ENCODE results near the gene SUB1.
A peak's percentile ranks its signal among the peaks of the same experiment; 100 is the strongest.
"Not testable (repeated sequence)": the region's sequence is repeated elsewhere in the genome, so short reads cannot be mapped to it uniquely, and the experiment has no call there.

The SUB1 gene

DNA sequence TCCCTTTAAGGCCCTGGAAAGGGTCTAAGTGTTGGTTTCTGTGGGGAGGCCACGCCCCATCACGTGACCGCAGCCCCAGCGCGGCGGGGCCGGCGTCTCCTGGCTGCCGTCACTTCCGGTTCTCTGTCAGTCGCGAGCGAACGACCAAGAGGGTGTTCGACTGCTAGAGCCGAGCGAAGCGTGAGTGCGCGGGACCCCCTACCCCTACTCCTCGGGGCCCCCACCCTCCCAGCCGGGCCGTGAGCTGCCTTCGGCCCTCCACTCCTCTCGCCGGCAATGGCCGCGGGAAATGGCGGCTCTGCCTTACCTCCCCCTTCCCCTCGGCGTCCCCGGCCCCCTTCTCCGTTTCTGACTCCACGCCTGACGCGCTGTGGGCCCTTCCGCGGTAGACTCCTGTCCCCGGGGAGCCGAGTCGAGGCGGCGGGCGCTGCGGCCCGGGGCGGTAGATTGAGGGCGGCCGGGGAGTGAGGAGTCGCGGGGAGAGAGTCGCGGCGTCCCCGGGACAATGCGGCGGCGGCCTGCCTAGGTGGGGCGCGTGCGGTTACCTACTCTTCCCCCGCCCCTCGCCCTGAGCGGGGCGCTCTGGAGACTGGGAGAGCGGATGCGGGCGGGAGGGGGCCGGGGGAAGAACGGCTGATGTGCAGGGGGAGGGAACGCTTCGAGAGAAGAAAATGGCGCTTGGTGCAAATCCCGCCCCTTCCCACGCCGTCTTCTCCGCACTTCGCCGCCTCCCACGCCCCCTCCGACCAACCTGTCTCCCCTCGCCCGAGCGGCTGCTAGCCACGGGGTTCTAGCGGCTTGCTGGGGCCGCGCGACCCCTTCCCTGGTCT, at the start of gene SUB1:
TSS of gene SUB1 (plus strand) at position 112 of the 830 bp plus-strand sequence. CDS start 2,956 bp downstream, outside the sequence.
- peak; percentile 95 for DNase-seq

DNA sequence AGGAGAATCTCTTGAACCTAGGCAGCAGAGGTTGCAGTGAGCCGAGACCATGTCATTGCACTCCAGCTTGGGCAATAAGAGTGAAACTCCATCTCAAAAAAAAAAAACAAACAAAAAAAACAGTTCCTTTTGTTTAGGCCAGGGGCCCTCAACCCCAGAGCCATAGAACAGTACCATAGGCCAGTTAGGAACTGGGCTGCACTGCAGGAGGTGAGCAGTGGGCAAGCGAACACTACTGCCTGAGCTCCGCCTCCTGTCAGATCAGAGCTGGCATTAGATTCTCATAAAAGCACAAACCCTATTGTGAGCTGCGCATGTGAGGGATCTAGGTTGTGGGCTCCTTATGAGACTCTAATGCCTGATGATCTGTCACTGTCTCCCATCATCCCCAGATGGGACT, 49.1 kb upstream of the SUB1 start:
- DNase-seq, result no peak

DNA sequence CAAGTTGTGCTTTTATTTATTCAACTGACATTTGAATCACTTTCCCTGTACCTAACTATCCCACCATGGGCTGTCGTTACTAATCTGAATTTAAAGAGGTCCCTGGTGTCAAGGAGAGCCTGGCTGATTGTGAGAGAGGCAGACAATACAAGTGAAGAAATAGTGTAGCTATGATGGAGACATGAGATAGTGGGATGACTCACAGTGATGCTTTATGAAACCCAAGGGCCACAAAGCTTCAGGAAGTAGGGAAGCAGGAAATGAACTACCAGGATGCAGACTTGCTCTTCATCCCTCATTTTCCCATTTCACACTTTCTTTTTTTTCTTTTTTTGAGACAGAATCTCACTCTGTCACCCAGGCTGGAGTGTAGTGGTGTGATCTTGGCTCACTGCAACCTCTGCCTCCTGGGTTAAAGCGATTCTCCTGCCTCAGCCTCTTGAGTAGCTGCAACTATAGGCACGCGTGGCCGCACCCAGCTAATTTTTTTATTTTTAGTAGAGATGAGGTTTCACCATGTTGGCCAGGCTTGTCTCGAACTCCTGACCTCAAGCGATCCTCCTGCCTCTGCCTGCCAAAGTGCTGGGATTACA, 47.8 kb upstream of the SUB1 start:
- peak; percentile 77 for DNase-seq

DNA sequence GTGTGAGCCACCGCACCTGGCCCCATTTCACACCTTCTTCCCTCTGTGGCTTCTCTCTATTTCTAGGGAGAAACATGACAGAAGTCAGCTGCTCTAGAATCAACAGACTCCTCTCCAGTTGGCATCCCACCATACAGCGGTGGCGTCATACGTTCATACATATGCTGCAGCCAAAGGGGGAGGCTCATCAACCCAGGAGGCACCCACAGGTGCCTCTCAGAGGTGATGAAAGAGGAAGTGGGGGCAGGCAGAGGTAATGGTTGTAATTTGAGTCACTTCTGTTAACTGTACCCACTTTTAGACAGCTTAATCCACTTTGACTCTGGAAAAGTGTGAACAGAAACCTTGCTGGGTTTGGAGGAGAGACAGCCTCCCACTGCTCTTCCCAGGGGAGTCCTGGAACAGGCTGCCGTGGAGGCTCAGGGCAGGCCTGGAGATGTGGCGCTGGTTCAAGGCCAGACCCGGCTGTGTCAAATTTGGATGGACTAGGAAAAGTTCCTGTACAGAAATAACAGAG, 47.3 kb upstream of the SUB1 start:
- peak; percentile 83 for DNase-seq

DNA sequence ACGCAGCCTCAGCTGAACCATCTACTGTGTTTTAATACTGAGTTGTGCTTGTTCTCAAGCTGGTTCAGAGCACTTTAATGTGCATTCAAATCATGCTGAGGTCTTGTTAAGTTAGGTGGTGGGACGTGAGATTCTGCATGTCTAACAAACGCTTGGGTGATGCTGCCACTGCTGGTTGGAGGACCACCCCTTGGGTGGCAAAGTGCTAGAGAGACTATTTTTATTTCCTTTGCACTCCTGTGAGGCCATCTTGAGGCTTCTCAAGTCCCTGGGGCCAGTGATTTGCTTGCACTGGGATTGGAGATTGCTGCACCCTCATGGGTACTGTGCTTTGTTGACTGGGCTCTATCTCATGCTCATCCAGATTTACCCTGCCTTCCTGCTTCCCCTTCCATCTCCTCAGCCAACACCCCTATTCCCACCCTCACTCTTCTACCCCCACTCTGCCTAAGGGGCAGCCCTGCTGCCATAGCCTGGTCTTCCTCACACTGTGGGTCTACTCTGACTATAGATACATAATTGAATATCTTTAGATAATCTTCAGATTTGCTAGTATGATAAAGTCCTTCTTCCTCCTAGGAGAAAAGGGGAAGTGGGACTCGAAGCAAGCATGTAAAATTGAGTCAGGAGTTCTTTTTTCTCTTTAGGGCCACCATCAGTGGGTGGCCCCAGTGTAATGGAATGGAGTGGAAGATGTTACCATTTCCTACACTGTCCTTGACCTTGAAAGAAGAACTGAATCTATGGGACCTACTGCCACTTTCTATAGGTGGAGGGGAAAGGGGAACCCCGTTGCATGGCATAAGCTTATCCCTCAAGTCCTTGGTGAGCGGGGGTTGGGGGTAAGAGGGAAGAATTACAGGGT, 45.1 kb upstream of the SUB1 start:
- no peak for DNase-seq

DNA sequence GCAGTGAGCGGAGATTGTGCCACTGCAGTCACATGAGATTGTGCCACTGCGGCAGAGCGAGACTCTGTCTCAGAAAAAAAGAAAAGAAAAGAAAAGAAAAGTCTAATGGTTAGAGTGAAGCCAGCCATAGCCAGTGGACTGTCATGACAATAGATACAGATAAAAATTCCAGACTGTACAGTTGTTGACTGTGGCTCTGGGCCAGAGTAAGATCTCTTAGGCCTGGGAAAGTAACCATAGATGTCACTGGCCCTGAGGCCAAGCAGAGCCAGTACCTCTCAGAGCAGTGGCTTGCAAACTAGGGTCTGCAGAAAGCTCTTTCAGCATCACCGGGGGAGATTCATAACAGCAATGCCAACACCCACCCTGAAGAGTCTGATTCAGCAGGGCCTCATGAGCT, 44.1 kb upstream of the SUB1 start:
- DNase-seq, result no peak

DNA sequence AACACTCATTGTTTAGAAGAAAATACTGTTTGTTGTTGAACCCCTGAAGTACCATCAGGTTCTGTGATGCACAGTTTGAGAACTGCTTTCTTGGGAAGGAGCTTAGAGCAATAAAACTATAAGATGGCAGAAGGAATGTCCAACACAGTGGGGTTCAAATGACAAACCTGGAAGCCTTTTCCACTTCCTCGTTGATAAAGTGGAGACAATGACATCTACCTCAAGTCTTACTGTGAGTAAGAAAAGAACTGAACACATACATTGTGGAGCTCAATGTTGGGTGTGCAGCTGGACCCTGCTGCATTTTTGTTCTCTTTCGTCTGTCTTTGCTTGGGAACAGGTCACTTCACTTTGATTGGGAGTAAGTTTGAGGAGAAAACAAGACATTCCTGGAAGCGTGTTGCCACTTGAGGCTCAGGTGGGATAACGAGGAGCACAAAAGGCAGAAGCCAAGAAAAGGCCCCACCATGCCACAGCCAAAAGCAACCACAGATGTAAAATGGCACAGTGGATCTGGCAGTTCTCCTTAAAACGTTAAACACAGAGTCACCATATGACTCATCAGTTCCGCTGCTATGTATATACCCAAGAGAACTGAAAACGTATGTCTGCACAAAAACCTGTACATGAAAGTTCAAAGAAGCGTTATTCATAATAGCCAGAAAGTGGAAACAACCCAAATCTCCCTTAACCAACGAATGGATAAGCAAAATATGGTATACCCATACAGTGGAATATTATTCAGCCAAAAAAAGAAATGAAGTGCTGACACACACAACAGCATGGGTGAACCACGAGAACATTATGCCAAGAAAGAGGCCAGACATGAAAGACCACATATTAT, 42.9 kb upstream of the SUB1 start:
- peak; percentile 92 for DNase-seq

DNA sequence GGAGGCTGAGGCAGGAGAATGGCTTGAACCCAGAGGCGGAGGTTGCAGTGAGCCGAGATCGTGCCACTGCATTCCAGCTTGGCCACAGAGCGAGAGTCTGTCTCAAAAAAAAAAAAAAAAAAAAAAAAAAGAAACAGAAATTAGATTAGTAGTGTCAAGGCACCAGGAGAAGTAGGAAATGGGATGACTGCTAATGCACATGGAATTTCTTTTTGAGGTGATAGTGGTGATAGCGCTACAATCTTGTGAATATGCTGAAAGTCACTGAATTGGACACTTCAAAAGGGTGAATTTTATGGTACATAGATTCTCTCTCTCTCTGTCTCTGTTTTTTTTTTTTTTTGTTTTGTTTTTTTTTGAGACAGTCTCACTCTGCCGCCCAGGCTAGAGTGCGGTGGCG, 42.1 kb upstream of the SUB1 start:
- DNase-seq, result no peak

DNA sequence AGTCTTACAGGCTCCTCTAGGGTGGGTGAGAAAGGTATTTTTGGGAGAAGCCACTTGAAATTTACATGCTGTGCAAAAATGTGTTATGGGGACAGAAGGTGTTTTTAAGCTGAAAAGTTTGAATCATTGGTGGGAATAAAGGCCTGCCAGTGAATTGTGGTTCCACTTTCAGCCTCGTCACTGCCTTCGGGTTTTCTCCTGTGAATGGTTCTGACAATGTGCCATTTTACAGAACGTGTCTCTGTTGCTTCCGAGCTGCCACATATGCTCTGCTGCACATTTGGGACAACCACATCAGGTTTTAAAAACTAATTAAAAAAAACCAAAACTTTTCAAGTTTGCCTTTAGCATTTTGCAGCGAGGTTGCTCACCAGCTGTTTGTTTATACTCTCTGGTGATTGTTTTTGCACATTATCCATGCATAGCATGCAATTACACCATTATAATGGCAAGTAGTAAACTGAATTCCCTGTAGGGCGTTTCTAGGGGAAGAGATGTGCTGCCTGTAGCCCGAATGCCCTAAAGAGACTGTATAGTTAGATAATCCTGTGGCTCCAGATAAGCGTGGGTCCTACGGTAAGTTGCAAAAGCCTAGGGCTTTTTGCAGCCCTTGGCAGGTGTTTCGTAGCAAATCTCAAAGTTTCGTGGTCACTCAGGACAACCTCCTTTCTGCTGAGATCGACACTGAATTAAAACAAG, 40.1 kb upstream of the SUB1 start:
- DNase-seq, result no peak

DNA sequence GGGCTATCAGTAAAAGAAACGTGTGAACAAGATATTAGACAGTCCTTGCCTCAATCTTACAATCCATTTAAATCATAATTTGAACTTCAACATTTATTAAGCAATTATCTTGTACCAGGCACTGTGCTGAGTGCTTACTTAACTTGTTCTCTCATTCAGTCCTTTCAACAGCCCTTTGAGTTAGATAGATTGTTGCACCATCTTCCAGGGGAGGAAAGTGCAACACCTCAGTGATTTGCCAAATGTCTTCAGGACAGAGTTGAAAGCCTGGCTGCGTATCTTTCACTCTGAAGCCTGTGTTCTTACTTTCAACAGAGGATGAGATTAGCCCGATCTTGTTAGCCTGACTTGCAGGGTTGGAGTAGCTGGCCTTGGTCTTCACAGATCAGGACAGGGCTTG, 34.2 kb upstream of the SUB1 start:
- no peak for DNase-seq

DNA sequence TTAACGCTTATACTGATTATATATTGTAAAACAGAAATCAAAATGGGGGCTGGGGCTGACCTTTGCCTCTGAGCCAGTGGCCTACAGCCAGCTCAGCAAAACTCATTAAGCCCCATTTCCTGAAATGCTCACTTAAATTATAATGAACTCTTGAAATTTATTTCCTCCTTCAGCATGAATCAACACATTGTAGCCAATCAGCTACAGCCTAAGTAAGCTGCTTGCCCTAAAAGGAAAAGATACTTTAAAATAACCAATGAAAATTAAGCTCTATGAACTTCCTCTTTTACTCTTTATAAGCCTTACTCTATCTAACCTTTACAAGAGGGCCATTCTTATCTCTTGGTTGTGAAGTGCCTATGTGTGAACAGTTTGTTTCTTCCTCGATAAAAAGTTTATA, 33.5 kb upstream of the SUB1 start:
- no peak for DNase-seq

DNA sequence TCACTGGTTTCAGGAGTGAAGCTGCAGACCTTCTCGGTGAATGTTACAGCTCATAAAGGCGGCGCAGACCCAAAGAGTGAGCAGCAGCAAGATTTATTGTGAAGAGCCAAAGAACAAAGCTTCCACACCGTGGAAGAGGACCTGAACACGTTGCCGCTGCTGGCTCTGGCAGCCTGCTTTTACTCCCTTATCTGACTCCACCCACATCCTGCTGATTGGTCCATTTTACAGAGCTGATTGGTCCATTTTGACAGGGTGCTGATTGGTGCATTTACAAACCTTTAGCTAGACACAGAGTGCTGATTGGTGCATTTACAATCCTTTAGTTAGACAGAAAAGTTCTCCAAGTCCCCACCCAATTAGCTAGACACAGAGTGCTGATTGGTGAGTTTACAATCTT, 32.9 kb upstream of the SUB1 start:
- not testable (repeated sequence) for DNase-seq

DNA sequence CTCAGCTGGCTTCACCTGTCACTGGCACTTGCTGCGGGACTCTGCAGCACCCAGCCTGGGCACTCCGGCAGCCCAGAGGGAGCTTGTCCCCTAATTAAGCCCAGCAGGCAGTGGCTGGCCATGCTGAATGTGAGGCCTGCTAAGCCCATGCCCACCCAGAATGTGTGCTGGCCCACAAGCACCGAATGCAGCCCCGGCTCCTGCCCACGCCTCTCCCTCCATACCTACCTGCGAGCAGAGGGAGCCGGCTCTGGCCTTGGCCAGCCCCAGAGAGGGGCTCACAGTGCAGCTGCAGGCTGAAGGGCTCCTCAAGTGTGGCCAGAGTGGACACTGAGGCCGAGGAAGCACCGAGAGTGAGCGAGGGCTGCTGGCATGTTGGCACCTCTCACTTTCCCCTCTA, 32.4 kb upstream of the SUB1 start:
- no peak for DNase-seq

DNA sequence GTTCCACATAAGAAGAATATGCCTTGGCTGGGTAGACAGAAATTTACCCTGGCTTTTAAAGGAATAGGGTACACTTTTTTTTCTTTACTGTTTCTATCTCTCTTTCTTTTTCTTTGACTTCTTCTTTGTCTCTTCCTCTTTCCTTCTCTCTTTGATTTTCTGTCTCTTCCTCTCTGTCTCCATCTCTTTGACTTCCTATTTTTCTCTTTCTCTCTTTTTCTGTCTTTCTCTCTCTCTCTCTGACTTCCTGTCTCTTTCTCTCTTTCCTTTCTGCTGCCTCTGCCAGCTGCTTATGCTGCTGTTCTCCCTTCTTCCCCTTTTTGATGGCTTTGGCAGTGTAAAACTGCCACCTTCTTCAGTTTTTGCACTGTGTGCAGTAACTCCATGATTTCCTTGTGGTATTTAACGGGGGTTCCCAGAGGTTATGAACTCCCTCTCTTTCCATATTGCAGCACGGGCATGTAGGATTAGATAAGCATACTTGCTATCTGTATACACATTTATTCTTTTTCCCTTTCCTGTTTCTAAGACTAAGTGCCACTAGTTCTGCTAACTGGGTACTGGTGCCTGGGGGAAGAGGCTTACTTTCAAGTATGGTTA, 31.1 kb upstream of the SUB1 start:
- DNase-seq, result not testable (repeated sequence)

DNA sequence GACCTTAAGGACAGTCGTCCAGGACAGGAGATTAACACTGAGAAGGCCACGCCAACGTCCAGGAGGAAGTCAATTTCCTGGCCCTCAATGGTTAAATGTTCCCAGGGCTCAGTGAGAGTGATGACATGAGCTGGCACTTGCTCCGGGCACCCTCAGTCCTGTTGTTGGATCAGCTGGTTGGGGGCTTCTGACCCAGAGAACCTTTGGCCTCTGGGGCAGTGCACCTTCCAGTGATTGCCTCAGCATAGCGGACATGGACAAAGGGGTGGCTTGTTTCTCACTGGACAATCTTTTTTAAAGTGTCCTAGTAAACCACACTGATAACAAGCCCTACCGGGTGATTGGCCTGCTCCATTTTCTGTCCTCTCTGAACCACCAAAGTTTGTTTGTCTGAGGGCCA, 28.8 kb upstream of the SUB1 start:
- DNase-seq, result not testable (repeated sequence)

DNA sequence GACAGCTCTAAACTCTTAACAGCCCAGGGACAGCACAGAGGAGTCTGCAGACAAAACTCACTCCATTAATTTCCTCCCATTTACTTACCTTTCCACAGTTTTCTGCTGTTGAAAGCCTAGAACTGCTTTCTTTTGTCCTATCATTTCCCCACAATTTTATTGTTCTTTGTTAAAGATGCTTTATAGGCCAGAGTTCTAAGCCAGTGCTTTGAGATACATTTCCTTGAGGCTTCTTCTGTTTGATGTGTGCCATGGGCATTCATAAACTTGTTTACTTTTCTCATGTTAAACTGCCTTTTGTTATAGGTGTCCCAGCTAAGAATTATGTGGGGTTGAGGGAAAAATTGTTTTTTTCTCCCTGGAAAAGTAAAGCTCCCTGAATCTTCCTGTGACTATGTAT, 25.9 kb upstream of the SUB1 start:
- DNase-seq, result no peak

DNA sequence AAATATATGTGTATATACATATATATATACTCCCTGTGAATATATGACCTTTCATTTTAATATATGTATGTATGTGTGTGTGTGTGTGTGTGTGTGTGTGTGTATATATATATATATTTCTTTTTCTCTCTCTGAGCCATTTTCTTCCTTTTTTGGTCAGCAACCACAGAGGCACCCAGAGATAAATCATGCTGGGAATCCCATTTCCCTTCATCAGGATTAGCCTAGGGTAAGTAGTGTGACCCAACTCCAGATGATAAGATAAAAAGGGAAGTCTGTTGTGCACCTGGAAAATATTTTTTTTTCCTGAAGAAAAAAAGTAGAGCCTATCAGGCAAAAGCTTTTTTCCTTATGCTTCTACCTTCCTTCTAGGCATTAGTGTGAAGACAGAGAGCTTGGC, 25.4 kb upstream of the SUB1 start:
- DNase-seq, result no peak

DNA sequence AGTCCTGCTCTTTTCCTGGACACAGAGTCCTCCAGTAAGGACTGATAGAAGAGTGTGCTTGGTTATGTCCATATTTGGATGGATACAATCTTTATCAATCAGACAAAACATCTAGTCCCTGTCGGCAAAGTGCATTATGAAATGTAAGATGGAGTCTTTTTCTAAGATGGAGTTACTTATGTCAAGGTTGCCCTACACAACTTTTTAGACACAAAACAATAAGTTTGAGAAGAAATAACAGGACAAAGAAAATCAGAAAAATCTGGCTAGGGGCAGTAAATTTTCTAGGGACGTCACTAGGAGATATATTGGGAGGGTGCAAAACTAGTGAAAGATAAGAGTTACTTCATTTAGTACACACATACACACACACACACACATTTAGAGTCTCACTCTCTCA, 23.3 kb upstream of the SUB1 start:
- DNase-seq, result no peak

DNA sequence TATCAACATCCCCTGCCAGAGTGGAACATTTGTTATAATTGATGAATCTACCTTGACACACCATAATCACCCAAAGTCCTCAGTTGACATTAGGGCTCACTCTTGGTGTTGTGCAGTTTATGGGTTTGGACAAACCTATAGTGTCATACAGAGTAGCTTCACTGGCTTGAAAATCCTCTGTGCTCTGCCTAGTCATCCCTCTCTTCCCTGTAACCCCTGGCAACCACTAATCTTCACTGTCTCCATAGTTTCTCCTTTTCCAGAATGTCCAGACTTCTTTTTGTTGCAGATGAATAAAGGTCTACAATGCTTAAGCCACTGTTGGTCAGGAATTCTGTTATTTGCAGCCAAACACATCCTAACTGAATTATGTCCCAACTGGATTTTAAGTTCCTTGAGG, 22.5 kb upstream of the SUB1 start:
- DNase-seq, result no peak

DNA sequence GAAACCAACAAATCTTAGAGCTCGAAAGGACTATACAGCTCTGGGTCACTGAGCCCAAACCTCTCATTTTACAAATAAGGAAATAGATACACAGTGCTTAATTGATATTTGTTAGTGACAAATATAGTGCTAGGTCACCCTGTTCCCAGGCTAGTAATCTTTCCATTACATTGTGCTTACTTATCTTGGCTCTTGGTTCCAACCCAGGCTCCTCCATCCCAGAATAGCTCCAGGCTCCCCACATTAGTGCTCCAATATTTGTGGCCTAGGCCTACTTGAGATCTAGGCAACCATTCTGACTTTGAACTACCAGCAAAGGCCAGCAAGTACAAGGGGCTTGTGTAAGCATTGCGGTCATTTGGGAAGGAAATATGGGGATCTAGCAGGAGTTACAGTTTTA, 21.7 kb upstream of the SUB1 start:
- DNase-seq, result no peak

DNA sequence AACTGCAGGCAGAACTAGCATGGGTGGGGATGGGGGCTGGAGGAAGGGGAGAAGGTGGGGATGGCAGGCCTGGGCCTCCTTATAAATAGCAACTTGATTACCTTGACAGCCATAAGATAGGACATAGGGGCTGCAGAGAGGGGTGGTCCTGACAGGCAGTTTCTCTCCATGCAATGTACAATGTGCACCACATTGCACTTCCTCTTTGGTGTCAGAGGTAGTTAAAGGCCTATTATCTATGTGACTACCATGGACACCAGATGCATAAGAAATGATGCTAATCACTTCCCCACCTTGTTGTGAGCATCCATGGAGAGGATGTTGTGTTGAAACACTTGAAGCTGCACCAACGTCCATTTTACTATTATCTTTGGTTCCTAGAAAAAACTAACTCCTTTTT, 20.2 kb upstream of the SUB1 start:
- DNase-seq, result no peak

All from activated CD4-positive, alpha-beta T cell treated with anti-CD3 and anti-CD28 coated beads, Interleukin-2, amount 50 U/mL, for 16 hours (primary cell).